ENCODE results near the gene TNNT3.

TNNT3 gene

DNA sequence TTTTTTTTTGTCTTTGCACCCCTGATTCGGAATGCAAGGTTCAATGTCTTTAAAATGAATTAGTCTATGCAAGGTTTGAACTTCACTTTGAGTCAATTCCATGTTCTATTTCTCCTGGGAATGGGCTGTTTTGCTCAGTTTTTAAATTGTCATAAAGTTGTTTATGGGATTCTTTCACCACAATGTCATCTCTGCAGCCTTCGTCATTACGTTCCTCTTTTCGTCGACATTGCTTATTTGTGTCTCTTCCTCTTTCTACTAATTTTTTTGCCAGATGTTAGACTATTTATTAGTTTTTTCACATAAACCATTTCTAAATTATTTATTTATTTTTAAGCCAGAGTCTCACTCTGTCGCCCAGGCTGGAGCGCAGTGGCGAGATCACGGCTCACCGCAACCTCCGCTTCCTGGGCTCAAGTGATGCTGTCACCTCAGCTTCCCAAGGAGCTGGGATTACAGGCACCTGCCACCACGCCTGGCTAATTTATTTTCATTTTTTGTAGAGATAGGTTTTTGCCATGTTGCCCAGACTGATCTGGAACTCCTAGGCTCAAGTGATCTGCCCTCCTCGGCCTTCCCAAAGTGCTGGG, 7.1 kb upstream of the TNNT3 start:
- no peaks in the 10 kb centered on the region for H3K9me2 ChIP-seq (replicated peaks; ENCODE audit: insufficient read depth, low read length)
- no peaks in the 10 kb centered on the region for H3K9me3 ChIP-seq (replicated peaks; ENCODE audit: insufficient read depth, low read length)
- no peak overlapping the region for H3K4me2 ChIP-seq (ENCODE audit: low read depth, low read length)
- no peaks in the 10 kb centered on the region for H3K79me2 ChIP-seq (ENCODE audit: low read length)
- no peaks in the 10 kb centered on the region; the same call in 1 of the 2 replicates for H4K20me1 ChIP-seq (ENCODE audit: insufficient read depth, low read length)
- H3K4me3 ChIP-seq (ENCODE audit: low read length) = no peak overlapping the region
- DNase-seq = no peak
- H3K36me3 ChIP-seq (replicated peaks; ENCODE audit: insufficient read depth, low read length) = no peaks in the 10 kb centered on the region
- TF ChIP-seq, protein P1, sequence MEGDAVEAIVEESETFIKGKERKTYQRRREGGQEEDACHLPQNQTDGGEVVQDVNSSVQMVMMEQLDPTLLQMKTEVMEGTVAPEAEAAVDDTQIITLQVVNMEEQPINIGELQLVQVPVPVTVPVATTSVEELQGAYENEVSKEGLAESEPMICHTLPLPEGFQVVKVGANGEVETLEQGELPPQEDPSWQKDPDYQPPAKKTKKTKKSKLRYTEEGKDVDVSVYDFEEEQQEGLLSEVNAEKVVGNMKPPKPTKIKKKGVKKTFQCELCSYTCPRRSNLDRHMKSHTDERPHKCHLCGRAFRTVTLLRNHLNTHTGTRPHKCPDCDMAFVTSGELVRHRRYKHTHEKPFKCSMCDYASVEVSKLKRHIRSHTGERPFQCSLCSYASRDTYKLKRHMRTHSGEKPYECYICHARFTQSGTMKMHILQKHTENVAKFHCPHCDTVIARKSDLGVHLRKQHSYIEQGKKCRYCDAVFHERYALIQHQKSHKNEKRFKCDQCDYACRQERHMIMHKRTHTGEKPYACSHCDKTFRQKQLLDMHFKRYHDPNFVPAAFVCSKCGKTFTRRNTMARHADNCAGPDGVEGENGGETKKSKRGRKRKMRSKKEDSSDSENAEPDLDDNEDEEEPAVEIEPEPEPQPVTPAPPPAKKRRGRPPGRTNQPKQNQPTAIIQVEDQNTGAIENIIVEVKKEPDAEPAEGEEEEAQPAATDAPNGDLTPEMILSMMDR (IDR thresholded peaks at IDR 0.05; ENCODE audit: low read length) = no peak
- H3K9ac ChIP-seq (ENCODE audit: low read length) = no peak overlapping the region
- H3F3A ChIP-seq (ENCODE audit: insufficient read depth, low read length) = no peaks in the 10 kb centered on the region; the same call in 1 of the 2 replicates
- H3K27ac ChIP-seq (ENCODE audit: low read length) = no peak overlapping the region
- H2AFZ ChIP-seq (ENCODE audit: low read length) = no peak overlapping the region
- H3K4me1 ChIP-seq (ENCODE audit: low read length) = no peaks in the 10 kb centered on the region
- H3K27me3 ChIP-seq (replicated peaks; ENCODE audit: insufficient read depth, low read length) = peaks cover 66% of the 10 kb centered on the region

DNA sequence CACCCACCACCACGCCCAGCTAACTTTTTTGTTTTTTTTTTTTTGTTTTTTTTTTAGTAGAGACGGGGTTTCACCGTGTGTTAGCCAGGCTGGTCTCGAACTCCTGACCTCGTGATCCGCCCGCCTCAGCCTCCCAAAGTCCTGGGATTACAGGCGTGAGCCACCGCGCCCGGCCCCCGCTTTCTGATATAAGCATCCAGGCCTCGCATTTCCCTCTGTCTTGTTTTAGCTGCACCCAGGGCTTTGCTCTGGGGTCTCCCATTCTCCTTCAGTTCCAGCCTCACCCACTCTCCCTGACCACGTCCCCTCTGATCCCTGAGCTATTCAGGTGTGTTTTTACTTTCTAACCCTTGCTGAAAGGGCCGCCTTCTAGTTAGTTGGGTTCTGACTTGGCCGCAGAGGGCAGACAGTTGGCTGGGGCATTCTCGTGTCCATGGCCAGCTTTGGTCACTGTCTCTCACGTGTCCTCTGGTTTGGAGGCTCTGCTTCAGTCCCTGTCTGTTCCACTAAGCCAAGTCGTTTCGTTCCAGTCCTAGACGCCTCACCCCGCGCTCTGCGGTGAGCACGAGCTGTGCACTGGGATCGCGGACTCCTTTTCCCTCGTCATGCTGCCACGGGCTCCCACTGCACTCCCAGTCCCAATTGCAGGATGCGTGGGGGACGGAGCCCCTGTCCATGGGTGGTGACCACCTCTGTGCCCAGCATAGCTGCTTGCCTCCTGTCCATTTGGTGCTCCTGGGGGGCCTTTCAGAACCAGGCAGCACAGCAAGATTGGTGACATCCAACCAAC, 6.0 kb upstream of the TNNT3 start:
- Histone ChIP-seq H2AFZ (ENCODE audit: low read length) (no peak overlapping the region), H3K9ac (ENCODE audit: low read length) (no peak overlapping the region), H3K27me3 (replicated peaks; ENCODE audit: insufficient read depth, low read length) (peaks cover 64% of the 10 kb centered on the region), H3K9me2 (replicated peaks; ENCODE audit: insufficient read depth, low read length) (no peaks in the 10 kb centered on the region), H3K9me3 (replicated peaks; ENCODE audit: insufficient read depth, low read length) (no peaks in the 10 kb centered on the region), H3F3A (ENCODE audit: insufficient read depth, low read length) (no peaks in the 10 kb centered on the region; the same call in 1 of the 2 replicates), H3K27ac (ENCODE audit: low read length) (no peak overlapping the region), H3K79me2 (ENCODE audit: low read length) (no peaks in the 10 kb centered on the region), H4K20me1 (ENCODE audit: insufficient read depth, low read length) (no peaks in the 10 kb centered on the region; the same call in 1 of the 2 replicates), H3K4me3 (ENCODE audit: low read length) (no peak overlapping the region), H3K4me1 (ENCODE audit: low read length) (no peaks in the 10 kb centered on the region), H3K4me2 (ENCODE audit: low read depth, low read length) (no peak overlapping the region), H3K36me3 (replicated peaks; ENCODE audit: insufficient read depth, low read length) (no peaks in the 10 kb centered on the region)
- no peak for TF ChIP-seq EZH2phosphoT487 (IDR thresholded peaks at IDR 0.05; ENCODE audit: low read length)
- TF ChIP-seq, protein P1 (IDR thresholded peaks at IDR 0.05; ENCODE audit: low read length) = no peak
- TF ChIP-seq EZH2 (optimal IDR thresholded peaks at IDR 0.05; ENCODE audit: low read depth, low read length) = no peak
- no peak for DNase-seq

- DNase-seq = no peak
- H2AFZ ChIP-seq (ENCODE audit: low read length) = no peak overlapping the region
- no peak overlapping the region for H3K9ac ChIP-seq (ENCODE audit: low read length)
- no peaks in the 10 kb centered on the region; the same call in 1 of the 2 replicates for H4K20me1 ChIP-seq (ENCODE audit: insufficient read depth, low read length)
- no peaks in the 10 kb centered on the region; the same call in 1 of the 2 replicates for H3F3A ChIP-seq (ENCODE audit: insufficient read depth, low read length)
- no peak overlapping the region for H3K27ac ChIP-seq (ENCODE audit: low read length)
- H3K9me3 ChIP-seq (replicated peaks; ENCODE audit: insufficient read depth, low read length) = no peaks in the 10 kb centered on the region
- H3K27me3 ChIP-seq (replicated peaks; ENCODE audit: insufficient read depth, low read length) = peaks cover 62% of the 10 kb centered on the region
- TF ChIP-seq EZH2 (optimal IDR thresholded peaks at IDR 0.05; ENCODE audit: low read depth, low read length) = no peak
- TF ChIP-seq, protein P1 (IDR thresholded peaks at IDR 0.05; ENCODE audit: low read length) = no peak
- TF ChIP-seq EZH2phosphoT487 (IDR thresholded peaks at IDR 0.05; ENCODE audit: low read length) = no peak
- no peaks in the 10 kb centered on the region for H3K4me1 ChIP-seq (ENCODE audit: low read length)
- no peak overlapping the region for H3K4me3 ChIP-seq (ENCODE audit: low read length)
- H3K79me2 ChIP-seq (ENCODE audit: low read length) = no peaks in the 10 kb centered on the region
- no peaks in the 10 kb centered on the region for H3K9me2 ChIP-seq (replicated peaks; ENCODE audit: insufficient read depth, low read length)
- no peak overlapping the region for H3K4me2 ChIP-seq (ENCODE audit: low read depth, low read length)
- H3K36me3 ChIP-seq (replicated peaks; ENCODE audit: insufficient read depth, low read length) = no peaks in the 10 kb centered on the region
These were observed 3.7 kb upstream of the TNNT3 start for GRCh38 chr11:1915795-1916131.
